Measurements from ENCODE around the gene DZIP1.

The DZIP1 gene

GRCh38 chr13:95643936-95644598 lies 439 bp downstream of the DZIP1 start:
- peak overlapping the region in 13 of 21 experiments; percentile 2 to 74 (median 46) for H3K27ac ChIP-seq
- peak overlapping the region; percentile 42 to 53 (median 49) for H3K4me3 ChIP-seq

- Histone ChIP-seq H3K27ac (peak overlapping the region in 11 of 21 experiments; percentile 2 to 72 (median 46)), H3K4me3 (peak overlapping the region; percentile 42 to 53 (median 49))
These were observed 953 bp downstream of the DZIP1 start for GRCh38 chr13:95643571-95643935.

GRCh38 chr13:95642999-95643398 lies 1.5 kb downstream of the DZIP1 start:
- H3K27ac ChIP-seq: peak overlapping the region in 1 of 21 experiments; percentile 72
- peak overlapping the region in 2 of 7 experiments; percentile 42 to 50 for H3K4me3 ChIP-seq

- Histone ChIP-seq H3K27ac (no peak overlapping the region), H3K4me3 (peak overlapping the region; percentile 15 to 37 (median 25))
These were observed 2.4 kb downstream of the DZIP1 start for GRCh38 chr13:95642028-95642621.

- Histone ChIP-seq H3K4me3 (peak overlapping the region in 6 of 7 experiments; percentile 18 to 37 (median 25)), H3K27ac (no peak overlapping the region)
These were observed 3.0 kb downstream of the DZIP1 start for GRCh38 chr13:95641291-95642027.

GRCh38 chr13:95636853-95637252 lies 7.7 kb downstream of the DZIP1 start:
- Histone ChIP-seq H3K27ac (no peak overlapping the region), H3K4me3 (no peak overlapping the region)

GRCh38 chr13:95630593-95630992 lies 13.9 kb downstream of the DZIP1 start:
- no peak overlapping the region for H3K4me3 ChIP-seq
- no peak overlapping the region for H3K27ac ChIP-seq

- Histone ChIP-seq H3K4me3 (no peak overlapping the region), H3K27ac (no peak overlapping the region)
These were observed 15.4 kb downstream of the DZIP1 start for GRCh38 chr13:95629071-95629470.

- no peak overlapping the region for H3K27ac ChIP-seq
- no peak overlapping the region for H3K4me3 ChIP-seq
These were observed 16.0 kb downstream of the DZIP1 start for GRCh38 chr13:95628488-95628887.

- Histone ChIP-seq H3K4me3 (no peak overlapping the region), H3K27ac (no peak overlapping the region)
These were observed 16.9 kb downstream of the DZIP1 start for GRCh38 chr13:95627590-95627989.

GRCh38 chr13:95626768-95627167 lies 17.7 kb downstream of the DZIP1 start:
- no peak overlapping the region for H3K27ac ChIP-seq
- H3K4me3 ChIP-seq: no peak overlapping the region

- no peak overlapping the region for H3K4me3 ChIP-seq
- H3K27ac ChIP-seq: no peak overlapping the region
These were observed 20.5 kb downstream of the DZIP1 start for GRCh38 chr13:95624020-95624419.

GRCh38 chr13:95623141-95623540 lies 21.4 kb downstream of the DZIP1 start:
- H3K27ac ChIP-seq: no peak overlapping the region

GRCh38 chr13:95620825-95621498 lies 23.5 kb downstream of the DZIP1 start:
- H3K4me3 ChIP-seq: no peak overlapping the region
- H3K27ac ChIP-seq: no peak overlapping the region

More at GRCh38 chr13:95623141-95623540, 21.4 kb downstream of the DZIP1 start:
- H3K4me3 ChIP-seq: no peak overlapping the region

- no peak overlapping the region for H3K27ac ChIP-seq
- no peak overlapping the region for H3K4me3 ChIP-seq
These were observed 24.3 kb downstream of the DZIP1 start for GRCh38 chr13:95620030-95620824.

- Histone ChIP-seq H3K4me3 (no peak overlapping the region), H3K27ac (no peak overlapping the region)
These were observed 29.0 kb downstream of the DZIP1 start for GRCh38 chr13:95615539-95615938.

GRCh38 chr13:95614641-95615245 lies 29.8 kb downstream of the DZIP1 start:
- H3K4me3 ChIP-seq: no peak overlapping the region
- no peak overlapping the region for H3K27ac ChIP-seq

- peak overlapping the region in 1 of 21 experiments; percentile 17 for H3K27ac ChIP-seq
- no peak overlapping the region for H3K4me3 ChIP-seq
These were observed 35.7 kb downstream of the DZIP1 start for GRCh38 chr13:95608640-95609323.

GRCh38 chr13:95607366-95607765 lies 37.1 kb downstream of the DZIP1 start:
- Histone ChIP-seq H3K4me3 (no peak overlapping the region), H3K27ac (no peak overlapping the region)

Data from skin epidermis (tissue), 12 donors.